GM12801 (cell line): ENCODE results near the gene CCDC78.

Source experiments
- TF ChIP-seq, protein P1 (sequence below): IDR thresholded peaks from one replicate; pipeline ENCODE4 v1.5.1; 2011; ENCODE audit warnings: control low read depth; ENCODE audit not compliant: insufficient read length; ENCODE audit errors: extremely low read depth

CCDC78 gene

DNA sequence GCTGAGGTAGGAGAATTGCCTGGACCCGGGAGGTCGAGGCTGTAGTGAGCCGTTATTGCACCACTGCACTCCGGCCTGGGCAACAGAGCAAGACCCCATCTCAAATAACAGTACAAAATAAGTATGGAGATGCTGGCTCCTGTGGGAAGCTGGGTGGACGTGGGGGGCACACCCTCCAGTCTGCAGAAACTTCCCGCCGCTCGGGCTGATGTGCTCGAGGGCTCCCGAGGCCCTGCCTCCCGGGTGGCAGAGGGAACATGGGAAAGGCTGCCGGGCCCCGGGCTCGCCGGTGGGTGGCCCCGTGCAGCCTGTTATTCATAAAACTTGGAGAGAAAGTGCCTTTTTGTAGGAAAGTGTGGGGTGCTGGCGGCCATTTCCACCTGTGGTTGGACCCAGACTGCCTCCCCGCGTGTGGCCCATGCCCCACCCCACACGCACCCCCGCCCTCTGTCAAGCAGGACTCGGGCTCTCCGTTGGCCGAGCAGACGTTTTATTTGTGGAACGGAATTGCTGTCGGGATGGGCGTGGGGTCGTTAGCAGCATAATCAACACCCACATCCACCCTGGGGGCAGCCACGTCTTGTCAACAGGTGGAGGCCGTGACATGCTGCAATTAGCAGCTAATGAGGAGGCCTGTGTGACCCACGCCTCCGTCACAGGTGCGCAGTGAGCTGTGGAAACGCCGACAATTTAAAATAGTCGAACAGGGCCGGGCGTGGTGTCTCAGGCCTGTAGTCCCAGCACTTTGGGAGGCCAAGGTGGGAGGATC is 21.9 kb upstream of the CCDC78 start:
- TF ChIP-seq, protein P1, sequence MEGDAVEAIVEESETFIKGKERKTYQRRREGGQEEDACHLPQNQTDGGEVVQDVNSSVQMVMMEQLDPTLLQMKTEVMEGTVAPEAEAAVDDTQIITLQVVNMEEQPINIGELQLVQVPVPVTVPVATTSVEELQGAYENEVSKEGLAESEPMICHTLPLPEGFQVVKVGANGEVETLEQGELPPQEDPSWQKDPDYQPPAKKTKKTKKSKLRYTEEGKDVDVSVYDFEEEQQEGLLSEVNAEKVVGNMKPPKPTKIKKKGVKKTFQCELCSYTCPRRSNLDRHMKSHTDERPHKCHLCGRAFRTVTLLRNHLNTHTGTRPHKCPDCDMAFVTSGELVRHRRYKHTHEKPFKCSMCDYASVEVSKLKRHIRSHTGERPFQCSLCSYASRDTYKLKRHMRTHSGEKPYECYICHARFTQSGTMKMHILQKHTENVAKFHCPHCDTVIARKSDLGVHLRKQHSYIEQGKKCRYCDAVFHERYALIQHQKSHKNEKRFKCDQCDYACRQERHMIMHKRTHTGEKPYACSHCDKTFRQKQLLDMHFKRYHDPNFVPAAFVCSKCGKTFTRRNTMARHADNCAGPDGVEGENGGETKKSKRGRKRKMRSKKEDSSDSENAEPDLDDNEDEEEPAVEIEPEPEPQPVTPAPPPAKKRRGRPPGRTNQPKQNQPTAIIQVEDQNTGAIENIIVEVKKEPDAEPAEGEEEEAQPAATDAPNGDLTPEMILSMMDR = no peak

DNA sequence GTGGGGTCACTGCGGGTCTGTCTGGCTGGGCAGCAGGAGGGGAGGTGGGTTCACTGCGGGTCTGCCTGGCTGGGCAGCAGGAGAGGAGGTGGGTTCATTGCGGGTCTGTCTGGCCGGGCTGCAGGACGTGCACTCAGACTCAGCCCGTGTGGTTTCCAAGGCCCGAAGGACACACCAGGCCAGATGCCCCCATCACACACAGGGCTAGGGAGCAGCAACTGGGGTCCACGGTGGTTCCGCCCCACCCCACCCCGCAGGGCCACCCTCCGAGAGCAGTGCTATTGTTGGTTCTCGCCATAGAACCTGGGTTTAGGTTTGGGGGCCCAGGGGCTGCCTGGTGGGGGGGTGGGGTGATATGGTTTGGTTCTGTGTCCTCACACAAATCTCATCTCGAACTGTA is 20.4 kb upstream of the CCDC78 start:
- TF ChIP-seq, protein P1 = no peak

DNA sequence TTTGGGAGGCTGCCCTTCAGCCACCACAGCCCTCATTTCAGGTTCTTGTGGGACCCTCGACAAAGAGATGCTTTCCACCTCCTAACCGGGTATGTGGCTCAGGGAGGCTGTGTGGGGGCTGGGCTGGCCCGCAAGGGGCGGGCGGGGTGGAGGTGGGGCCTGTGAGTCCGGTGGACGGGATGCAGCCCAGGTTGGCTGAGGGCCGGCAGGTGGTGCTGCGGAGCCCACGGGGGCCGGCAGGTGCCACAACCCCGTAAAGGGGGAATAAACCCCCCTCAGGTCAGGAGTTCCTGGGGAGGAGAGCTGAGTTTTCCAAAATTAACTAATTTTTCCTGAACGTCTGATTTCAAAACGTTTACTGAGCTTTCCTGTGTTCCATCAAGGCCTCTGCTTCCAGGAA is 19.5 kb upstream of the CCDC78 start:
- TF ChIP-seq, protein P1 = no peak

DNA sequence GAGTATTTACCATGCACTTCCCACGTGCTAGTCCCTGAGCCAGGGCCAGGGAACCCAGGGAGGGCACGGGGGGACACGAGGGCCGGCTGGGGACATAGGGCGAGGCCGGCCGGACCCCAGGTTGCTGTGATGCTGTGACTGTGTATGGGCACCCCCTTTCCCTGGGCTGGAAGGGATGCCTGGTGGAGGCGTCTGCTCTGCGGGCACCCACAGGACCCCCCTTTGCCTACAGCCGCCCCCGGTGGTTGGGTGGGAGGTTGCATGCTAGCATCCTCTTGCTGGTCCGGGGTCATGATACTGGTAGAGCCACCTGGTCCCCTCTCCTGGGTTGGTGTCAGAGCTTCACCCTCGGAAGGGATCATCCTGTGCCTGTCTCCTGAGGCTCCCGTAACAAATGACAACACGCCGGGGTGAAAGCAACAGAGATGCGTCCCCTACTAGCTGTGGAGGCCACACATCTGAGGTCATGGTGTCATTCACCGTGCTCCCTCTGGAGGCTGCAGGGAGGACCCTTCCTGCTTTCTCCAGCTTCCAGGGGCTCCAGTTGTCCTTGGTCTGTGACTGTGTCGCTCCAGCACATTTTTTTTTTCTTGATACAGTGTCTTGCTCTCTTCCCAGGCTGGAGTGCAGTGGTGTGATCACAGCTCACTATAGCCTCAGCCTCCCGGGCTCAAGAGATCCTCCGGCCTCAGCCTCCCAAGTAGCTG is 17.7 kb upstream of the CCDC78 start:
- TF ChIP-seq, protein P1 = no peak

DNA sequence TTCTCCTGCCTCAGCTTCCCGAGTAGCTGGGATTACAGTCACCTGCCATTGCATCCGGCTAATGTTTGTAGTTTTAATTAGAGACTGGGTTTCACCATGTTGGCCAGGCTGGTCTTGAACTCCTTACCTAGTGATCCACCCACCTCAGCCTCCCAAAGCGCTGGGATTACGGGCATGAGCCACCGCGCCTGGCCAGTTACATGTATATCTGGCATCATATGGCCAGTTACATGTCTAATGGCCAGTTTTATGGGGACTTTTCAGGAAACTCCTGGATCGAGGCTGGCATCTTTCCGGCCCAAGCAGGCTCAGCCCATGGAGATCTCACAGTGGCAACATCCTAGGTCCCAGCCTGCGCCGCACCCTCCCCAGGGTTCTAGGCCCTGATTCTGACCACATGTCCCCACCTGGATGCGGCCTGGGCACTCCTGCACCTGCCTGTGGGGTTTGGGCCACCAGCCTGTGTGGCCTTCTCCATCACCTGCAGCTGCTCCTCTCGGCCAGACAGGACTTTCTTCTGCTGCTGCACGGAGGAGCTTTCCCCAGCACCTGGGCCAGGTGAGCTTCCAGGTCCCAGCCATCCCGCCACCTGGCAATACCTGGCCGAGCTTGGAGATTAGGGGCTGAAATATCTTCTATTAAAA is 15.9 kb upstream of the CCDC78 start:
- TF ChIP-seq, protein P1 = no peak

DNA sequence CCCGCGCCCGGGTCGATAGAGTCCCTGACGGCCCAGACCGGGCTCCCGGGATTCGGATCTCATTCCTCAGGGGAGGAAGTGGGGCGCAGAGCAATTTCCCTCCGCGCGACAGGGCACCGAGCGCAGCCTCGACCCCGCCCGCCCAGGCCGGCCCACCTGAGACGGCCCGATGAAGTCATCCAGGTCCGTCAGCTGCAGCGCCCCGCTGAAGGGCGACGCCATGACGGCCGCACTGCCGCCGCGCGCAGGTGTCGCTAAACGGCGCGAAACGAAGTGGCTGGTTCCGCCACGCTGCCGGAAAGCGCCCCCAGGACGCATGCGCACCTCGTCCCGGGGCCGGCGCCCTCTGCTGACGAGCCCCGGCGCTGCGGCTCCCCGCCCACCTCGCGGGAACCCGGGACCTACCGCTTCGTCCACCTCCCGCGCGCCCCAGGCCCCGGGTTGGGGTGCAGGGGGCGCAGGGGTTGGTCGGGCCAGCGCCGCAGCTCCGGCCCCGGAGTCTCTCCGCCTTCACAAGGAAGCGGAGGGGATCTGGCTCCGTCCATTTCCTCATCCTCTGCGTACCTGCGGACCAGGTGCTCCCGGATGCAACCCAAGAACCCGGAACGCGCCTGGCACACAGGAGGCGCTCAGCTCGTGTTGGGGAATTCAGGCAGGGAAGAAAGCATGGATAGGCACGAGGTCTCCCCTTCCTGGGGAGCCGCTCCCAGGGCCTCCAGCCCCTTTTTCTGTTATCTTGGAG is 14.7 kb upstream of the CCDC78 start, which contains the start of gene CIAO3:
Gene CIAO3 (minus strand): TSS at position 234 of the 742 bp plus-strand sequence. CDS start 12 bp downstream, at position 222.
- TF ChIP-seq, protein P1 = no peak

DNA sequence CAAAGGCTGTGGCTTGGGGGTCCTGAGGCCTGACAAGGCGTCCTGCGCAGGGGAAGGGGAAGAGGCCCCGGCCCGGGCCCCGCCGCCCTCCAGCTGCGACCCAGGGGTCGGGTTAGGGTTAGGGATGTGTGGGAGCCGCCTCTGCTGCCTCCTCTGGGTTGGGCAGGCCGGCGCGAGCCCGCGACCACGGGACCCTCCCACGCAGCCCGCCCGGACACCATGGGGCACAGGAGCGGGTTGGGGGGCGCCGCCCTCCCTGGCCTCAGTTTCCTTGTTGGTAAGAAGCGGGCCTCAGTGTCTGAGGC is 14.2 kb upstream of the CCDC78 start:
- TF ChIP-seq, protein P1 = no peak
